Liver (tissue), 9 donors: Measurements from ENCODE around the gene RPGRIP1L. TPM values are rescaled to one million over a fixed set of nuclear protein-coding genes. Genes with fewer than 3 reads are reported as not detected.

Experiments used
- DNase-seq: peaks from one replicate; pipeline ENCODE4 v3.0.0-alpha.2; 2017; ENCODE audit warnings: low spot score
- H3K27ac ChIP-seq, 2 donors: one replicate each; pipeline ENCODE4 v1.7.0; 2013; ENCODE audit warnings: inconsistent platforms in 2 of 2, low read length in 2 of 2, control low read depth in 1 of 2, low read depth in 1 of 2, mild to moderate bottlenecking in 1 of 2
- H3K27me3 ChIP-seq, 4 donors: one replicate each; pipeline versions ENCODE4 v1.6.1 to v1.7.0; 2013; ENCODE audit warnings: low read length in 3 of 4, inconsistent platforms in 1 of 4, mild to moderate bottlenecking in 1 of 4, moderate library complexity in 1 of 4; ENCODE audit not compliant: control insufficient read depth in 4 of 4, insufficient read depth in 4 of 4
- H3K36me3 ChIP-seq, 4 donors: one replicate each; pipeline versions ENCODE4 v1.6.1 to v1.7.0; 2013; ENCODE audit warnings: low read length in 3 of 4, mild to moderate bottlenecking in 3 of 4, low read depth in 1 of 4, moderate library complexity in 1 of 4; ENCODE audit not compliant: control insufficient read depth in 4 of 4, insufficient read depth in 3 of 4
- H3K4me1 ChIP-seq, 4 donors: one replicate each; pipeline versions ENCODE4 v1.6.1 to v1.7.0; 2013; ENCODE audit warnings: low read length in 3 of 4, mild to moderate bottlenecking in 3 of 4, moderate library complexity in 1 of 4; ENCODE audit not compliant: control insufficient read depth in 4 of 4, insufficient read depth in 4 of 4
- H3K4me3 ChIP-seq, 3 donors: one replicate each; pipeline versions ENCODE4 v1.6.1 to v1.7.0; 2013; ENCODE audit warnings: low read length in 3 of 3, control low read depth in 1 of 3, low read depth in 1 of 3, mild to moderate bottlenecking in 1 of 3
- H3K9ac ChIP-seq, 2 donors: one replicate each; pipeline ENCODE4 v1.7.0; 2013; ENCODE audit warnings: low read length in 2 of 2, mild to moderate bottlenecking in 2 of 2, moderate library complexity in 2 of 2, control low read depth in 1 of 2, low read depth in 1 of 2
- H3K9me3 ChIP-seq, 4 donors: one replicate each; pipeline versions ENCODE4 v1.6.1 to v1.7.0; 2013; ENCODE audit warnings: low read length in 3 of 4; ENCODE audit not compliant: control insufficient read depth in 4 of 4
- ATF3 ChIP-seq: IDR thresholded peaks from 2 replicates; pipeline ENCODE4 v1.6.1; 2016; ENCODE audit warnings: antibody characterized with exemption
- CTCF ChIP-seq: fragments of 150-350 bp; IDR thresholded peaks from 2 replicates; pipeline ENCODE4 v1.5.1; 2017; ENCODE audit warnings: improper control_type of control experiment, low read depth, low read length; ENCODE audit not compliant: missing input control
- EGR1 ChIP-seq, 2 donors: IDR thresholded peaks; 2 replicates each; pipeline ENCODE4 v1.6.1; 2016 to 2018; ENCODE audit warnings: antibody characterized with exemption in 2 of 2, low read depth in 2 of 2
- FOXA1 ChIP-seq: IDR thresholded peaks from 2 replicates; pipeline ENCODE4 v1.6.1; 2016; ENCODE audit warnings: antibody characterized with exemption
- FOXA2 ChIP-seq: IDR thresholded peaks from 2 replicates; pipeline ENCODE4 v1.6.1; 2016; ENCODE audit warnings: antibody characterized with exemption
- GABPA ChIP-seq, 2 donors: IDR thresholded peaks in 1 of 2; conservative IDR thresholded peaks in 1 of 2; 2 replicates each; pipeline ENCODE4 v1.6.1; 2016; ENCODE audit warnings: antibody characterized with exemption in 2 of 2, mild to moderate bottlenecking in 1 of 2, moderate library complexity in 1 of 2
- HNF4A ChIP-seq, 2 donors: conservative IDR thresholded peaks; 2 replicates each; pipeline ENCODE4 v1.6.1; 2016; ENCODE audit warnings: antibody characterized with exemption in 2 of 2, mild to moderate bottlenecking in 2 of 2
- HNF4G ChIP-seq: IDR thresholded peaks from 2 replicates; pipeline ENCODE4 v1.6.1; 2016; ENCODE audit warnings: antibody characterized with exemption
- JUND ChIP-seq, 2 donors: IDR thresholded peaks; 2 replicates each; pipeline ENCODE4 v1.6.1; 2016; ENCODE audit warnings: antibody characterized with exemption in 2 of 2
- MAX ChIP-seq: IDR thresholded peaks from 2 replicates; pipeline ENCODE4 v1.6.1; 2016; ENCODE audit warnings: antibody characterized with exemption
- NR2F2 ChIP-seq: IDR thresholded peaks from 2 replicates; pipeline ENCODE4 v1.6.1; 2016; ENCODE audit warnings: antibody characterized with exemption
- RAD21 ChIP-seq, 2 donors: IDR thresholded peaks; 2 replicates each; pipeline ENCODE4 v1.6.1; 2016; ENCODE audit warnings: antibody characterized with exemption in 2 of 2, mild to moderate bottlenecking in 2 of 2
- REST ChIP-seq: IDR thresholded peaks from 2 replicates; pipeline ENCODE4 v1.6.1; 2016; ENCODE audit warnings: antibody characterized with exemption, mild to moderate bottlenecking
- RXRA ChIP-seq, 2 donors: IDR thresholded peaks; 2 replicates each; pipeline ENCODE4 v1.6.1; 2017 to 2018; ENCODE audit warnings: antibody characterized with exemption in 2 of 2, mild to moderate bottlenecking in 1 of 2
- SP1 ChIP-seq: IDR thresholded peaks from 2 replicates; pipeline ENCODE4 v1.6.1; 2018; ENCODE audit warnings: antibody characterized with exemption, mild to moderate bottlenecking
- TAF1 ChIP-seq: conservative IDR thresholded peaks from 2 replicates; pipeline ENCODE4 v1.6.1; 2016; ENCODE audit warnings: antibody characterized with exemption, mild to moderate bottlenecking
- YY1 ChIP-seq: IDR thresholded peaks from 2 replicates; pipeline ENCODE4 v1.6.1; 2016; ENCODE audit warnings: antibody characterized with exemption, mild to moderate bottlenecking
- ZBTB33 ChIP-seq: IDR thresholded peaks from 2 replicates; pipeline ENCODE4 v1.6.1; 2016; ENCODE audit warnings: antibody characterized with exemption
- WGBS: extraction: QIAGEN DNeasy Blood & Tissue Kit; methylation state at CpG from one replicate; pipeline ENCODE4 v1.1.7; 2013; 5-methylcytosine and 5-hydroxymethylcytosine counted together
- polyA plus RNA-seq, 2 donors: library from polyadenylated mRNA; stranded (reverse) in 1 of 2; unstranded in 1 of 2; fragments of 200-250 nt in 1 of 2; fragments of >200 nt in 1 of 2; fragmentation: Nextera tagmentation in 1 of 2; extraction: Ambion mirVana in 1 of 2; gene quantifications; one replicate each; pipeline versions ENCODE4 v1.2.1 to v1.2.3, GENCODE V29; 2013 to 2015
- total RNA-seq, 2 donors: library from RNA; depleted of rRNA; stranded (reverse); fragments of >200 nt; gene quantifications; one replicate each; pipeline ENCODE4 v1.2.3, GENCODE V29; 2014
- donor health status: healthy.
- donor health status: healthy.
- donor health status: healthy.
- donor health status: healthy.
- donor health status: healthy.

Gene RPGRIP1L
- total and polyA plus RNA-seq, 4 donors = 0.46 to 1.4 (median 0.89) TPM

GRCh38 chr16:53611179-53611696 is 92.4 kb downstream of the RPGRIP1L start:
- Histone ChIP-seq H3K9me3 (no peaks in the 10 kb centered on the region), H3K4me3 (no peak overlapping the region), H3K27ac (no peak overlapping the region), H3K4me1 (no peaks in the 10 kb centered on the region), H3K27me3 (no peaks in the 10 kb centered on the region), H3K9ac (no peak overlapping the region), H3K36me3 (no peaks in the 10 kb centered on the region)
- no peak for DNase-seq
- TF ChIP-seq YY1 (no peak), FOXA2 (no peak), RAD21 (IDR thresholded peaks at IDR 0.05) (no peak), MAX (no peak), ZBTB33 (no peak), HNF4A (conservative IDR thresholded peaks at IDR 0.05) (no peak), GABPA (IDR thresholded peaks at IDR 0.05 in 1 of 2, conservative IDR thresholded peaks at IDR 0.05 in 1 of 2) (no peak), HNF4G (no peak), NR2F2 (no peak), FOXA1 (no peak), RXRA (IDR thresholded peaks at IDR 0.05) (no peak), TAF1 (no peak), CTCF (no peak), ATF3 (no peak)
- 76% methylated on average over 6 of the region's 6 CpGs for WGBS

GRCh38 chr16:53609536-53609935 is 94.1 kb downstream of the RPGRIP1L start:
- WGBS = 98% methylated on average over 4 of the region's 4 CpGs
- no peak overlapping the region for H3K9ac ChIP-seq
- H3K4me3 ChIP-seq = no peak overlapping the region
- no peak overlapping the region for H3K27ac ChIP-seq
- no peaks in the 10 kb centered on the region for H3K36me3 ChIP-seq
- H3K9me3 ChIP-seq = no peaks in the 10 kb centered on the region
- TF ChIP-seq HNF4A (conservative IDR thresholded peaks at IDR 0.05) = no peak
- TF ChIP-seq ZBTB33 = no peak
- TF ChIP-seq HNF4G = no peak
- TF ChIP-seq REST = no peak
- TF ChIP-seq ATF3 = no peak
- TF ChIP-seq MAX = no peak
- no peak for TF ChIP-seq EGR1 (IDR thresholded peaks at IDR 0.05; ENCODE audit: low read depth in 2 of 2)
- no peak for TF ChIP-seq SP1
- TF ChIP-seq TAF1 = no peak
- no peak for TF ChIP-seq RXRA (IDR thresholded peaks at IDR 0.05)
- no peak for TF ChIP-seq GABPA (IDR thresholded peaks at IDR 0.05 in 1 of 2, conservative IDR thresholded peaks at IDR 0.05 in 1 of 2)
- no peak for TF ChIP-seq FOXA1
- no peak for TF ChIP-seq RAD21 (IDR thresholded peaks at IDR 0.05)
- no peak for TF ChIP-seq JUND (IDR thresholded peaks at IDR 0.05)
- TF ChIP-seq FOXA2 = no peak
- DNase-seq = no peak
- H3K4me1 ChIP-seq = peaks cover 0 to 2% (median 0%) of the 10 kb centered on the region in 4 donors
- H3K27me3 ChIP-seq = no peaks in the 10 kb centered on the region
